ENCODE data around the gene CBX2.

DNA sequence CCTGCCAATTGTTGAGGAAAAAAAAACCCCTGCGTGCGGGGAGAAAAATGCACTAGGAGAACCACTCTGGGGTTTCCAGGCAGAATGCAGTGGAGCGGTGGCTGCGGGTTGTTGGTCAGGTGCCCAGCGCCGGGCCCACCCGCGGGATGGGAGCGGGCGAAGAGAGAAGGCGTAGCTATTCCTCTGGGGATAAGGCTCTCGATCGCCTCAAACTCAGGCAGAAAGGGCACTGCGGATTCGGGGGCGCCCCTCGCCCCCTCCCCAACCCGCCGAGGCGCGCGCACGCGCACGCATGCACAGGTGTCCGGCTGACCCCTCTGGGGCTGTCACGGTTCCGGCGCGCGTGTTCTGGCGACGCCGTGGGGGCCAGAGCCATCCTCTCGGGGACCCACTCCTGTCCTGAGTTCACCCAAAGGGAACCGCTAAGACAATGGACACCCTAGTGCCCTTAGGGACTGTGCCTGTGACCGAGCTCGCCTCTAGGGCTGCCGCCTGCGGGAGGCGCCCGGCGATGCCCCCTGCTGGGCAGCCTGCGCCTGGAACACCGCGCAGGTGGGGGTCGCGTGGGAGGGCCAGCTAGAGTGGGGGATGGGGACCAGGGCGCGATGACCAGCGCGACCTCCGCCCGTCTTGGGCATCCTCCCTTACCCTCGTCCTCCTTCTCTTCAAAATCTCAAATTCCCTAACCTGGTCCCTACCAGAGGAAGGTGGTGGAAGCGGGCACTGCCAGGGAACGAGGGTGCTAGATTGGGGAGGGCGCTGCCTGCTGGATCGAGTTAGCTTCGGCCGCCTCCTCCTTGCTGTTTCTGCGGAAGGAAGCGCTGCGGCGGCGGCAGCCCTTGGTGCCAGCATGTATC is 33.3 kb downstream of the CBX2 start:
- TF ChIP-seq, protein P1, sequence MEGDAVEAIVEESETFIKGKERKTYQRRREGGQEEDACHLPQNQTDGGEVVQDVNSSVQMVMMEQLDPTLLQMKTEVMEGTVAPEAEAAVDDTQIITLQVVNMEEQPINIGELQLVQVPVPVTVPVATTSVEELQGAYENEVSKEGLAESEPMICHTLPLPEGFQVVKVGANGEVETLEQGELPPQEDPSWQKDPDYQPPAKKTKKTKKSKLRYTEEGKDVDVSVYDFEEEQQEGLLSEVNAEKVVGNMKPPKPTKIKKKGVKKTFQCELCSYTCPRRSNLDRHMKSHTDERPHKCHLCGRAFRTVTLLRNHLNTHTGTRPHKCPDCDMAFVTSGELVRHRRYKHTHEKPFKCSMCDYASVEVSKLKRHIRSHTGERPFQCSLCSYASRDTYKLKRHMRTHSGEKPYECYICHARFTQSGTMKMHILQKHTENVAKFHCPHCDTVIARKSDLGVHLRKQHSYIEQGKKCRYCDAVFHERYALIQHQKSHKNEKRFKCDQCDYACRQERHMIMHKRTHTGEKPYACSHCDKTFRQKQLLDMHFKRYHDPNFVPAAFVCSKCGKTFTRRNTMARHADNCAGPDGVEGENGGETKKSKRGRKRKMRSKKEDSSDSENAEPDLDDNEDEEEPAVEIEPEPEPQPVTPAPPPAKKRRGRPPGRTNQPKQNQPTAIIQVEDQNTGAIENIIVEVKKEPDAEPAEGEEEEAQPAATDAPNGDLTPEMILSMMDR (IDR thresholded peaks at IDR 0.05; ENCODE audit: low read depth, low read length, poor library complexity, severe bottlenecking), result peak; percentile 76
- no peak for TF ChIP-seq EZH2phosphoT487 (IDR thresholded peaks at IDR 0.05; ENCODE audit: borderline replicate concordance, low read length)

Measured in DOHH2 (cell line).